MM.1S (cell line): Measurements from ENCODE around the gene SLC38A1.

Experiments
- DNase-seq: peaks from one replicate; pipeline ENCODE4 v3.0.0-alpha.2; 2015
- H2AFZ ChIP-seq: fragments of 300-600 bp; sonication (generic); 2 replicates; pipeline ENCODE4 v1.6.0; 2016; ENCODE audit warnings: antibody characterized with exemption, low read length
- H3F3A ChIP-seq: fragments of 300-600 bp; sonication (generic); 2 replicates; pipeline ENCODE4 v1.6.1; 2016; ENCODE audit warnings: mild to moderate bottlenecking, antibody characterized with exemption, low read length, moderate library complexity, mixed read lengths; ENCODE audit not compliant: insufficient read depth
- H3K27ac ChIP-seq: fragments of 300-600 bp; sonication (generic); 2 replicates; pipeline ENCODE4 v1.5.1; 2016; ENCODE audit warnings: mild to moderate bottlenecking, low read length
- H3K27me3 ChIP-seq: fragments of 300-600 bp; sonication (generic); replicated peaks from 2 replicates; pipeline ENCODE4 v1.6.0; 2016; ENCODE audit warnings: low read length; ENCODE audit not compliant: insufficient read depth
- H3K36me3 ChIP-seq: fragments of 300-600 bp; sonication (generic); replicated peaks from 2 replicates; pipeline ENCODE4 v1.6.1; 2016; ENCODE audit warnings: mild to moderate bottlenecking, low read length, mixed read lengths; ENCODE audit not compliant: insufficient read depth
- H3K4me1 ChIP-seq: fragments of 300-600 bp; sonication (generic); 2 replicates; pipeline ENCODE4 v1.6.1; 2016; ENCODE audit warnings: low read length, mixed read lengths
- H3K4me2 ChIP-seq: fragments of 300-600 bp; sonication (generic); 2 replicates; pipeline ENCODE4 v1.6.0; 2016; ENCODE audit warnings: low read depth, low read length
- H3K4me3 ChIP-seq: fragments of 300-600 bp; sonication (generic); 2 replicates; pipeline ENCODE4 v1.5.1; 2016; ENCODE audit warnings: low read length, mixed read lengths
- H3K79me2 ChIP-seq: fragments of 300-600 bp; sonication (generic); 2 replicates; pipeline ENCODE4 v1.6.1; 2016; ENCODE audit warnings: mixed run types, low read length, mixed read lengths
- H3K9ac ChIP-seq: fragments of 300-600 bp; sonication (generic); 2 replicates; pipeline ENCODE4 v1.6.1; 2016; ENCODE audit warnings: low read length, mixed read lengths
- H3K9me2 ChIP-seq: fragments of 300-600 bp; sonication (generic); replicated peaks from 2 replicates; pipeline ENCODE4 v1.6.1; 2016; ENCODE audit warnings: mild to moderate bottlenecking, low read length, mixed read lengths; ENCODE audit not compliant: insufficient read depth
- H3K9me3 ChIP-seq: fragments of 300-600 bp; sonication (generic); replicated peaks from 2 replicates; pipeline ENCODE4 v1.6.1; 2016; ENCODE audit warnings: mild to moderate bottlenecking, low read length, mixed read lengths; ENCODE audit not compliant: insufficient read depth
- H4K20me1 ChIP-seq: fragments of 300-600 bp; sonication (generic); 2 replicates; pipeline ENCODE4 v1.6.1; 2016; ENCODE audit warnings: mild to moderate bottlenecking, low read length, moderate library complexity, mixed read lengths; ENCODE audit not compliant: insufficient read depth
- CTCF ChIP-seq: fragments of 300-600 bp; sonication (generic); IDR thresholded peaks from 2 replicates; pipeline ENCODE4 v1.5.1; 2016; ENCODE audit warnings: antibody characterized with exemption, low read length, mixed read lengths
- EZH2 ChIP-seq: fragments of 300-600 bp; sonication (generic); optimal IDR thresholded peaks from 2 replicates; pipeline ENCODE3; 2017; ENCODE audit warnings: low read depth, mild to moderate bottlenecking, antibody characterized with exemption, low read length, mixed read lengths
- EZH2phosphoT487 ChIP-seq: fragments of 300-600 bp; sonication (generic); IDR thresholded peaks from 2 replicates; pipeline ENCODE4 v1.6.1; 2018; ENCODE audit warnings: antibody characterized with exemption, low read length

SLC38A1 gene

GRCh38 chr12:46223047-46223446 is 45.8 kb downstream of the SLC38A1 start:
- H3K9me2 ChIP-seq: no peaks in the 10 kb centered on the region
- TF ChIP-seq CTCF (no peak), EZH2phosphoT487 (no peak), EZH2 (no peak)
- 0 out of 2 replicates have a peak overlapping the region, but pooled peaks have one; percentile 16 for H3K4me2 ChIP-seq
- no peak for DNase-seq
- H3K9ac ChIP-seq: no peak overlapping the region
- no peak overlapping the region for H2AFZ ChIP-seq
- peaks cover 45% of the 10 kb centered on the region for H3K4me1 ChIP-seq
- no peak overlapping the region for H3K4me3 ChIP-seq
- H3K79me2 ChIP-seq: peaks cover 78% of the 10 kb centered on the region
- peaks cover 10% of the 10 kb centered on the region for H3K36me3 ChIP-seq
- peaks cover 25% of the 10 kb centered on the region for H3F3A ChIP-seq
- H3K27me3 ChIP-seq: no peaks in the 10 kb centered on the region
- H3K9me3 ChIP-seq: no peaks in the 10 kb centered on the region
- peak overlapping the region; percentile 8; the same call in 1 of the 2 replicates for H3K27ac ChIP-seq
- H4K20me1 ChIP-seq: 0 out of 2 replicates have a peak, but pooled peaks cover 6% of the 10 kb centered on the region

DNA sequence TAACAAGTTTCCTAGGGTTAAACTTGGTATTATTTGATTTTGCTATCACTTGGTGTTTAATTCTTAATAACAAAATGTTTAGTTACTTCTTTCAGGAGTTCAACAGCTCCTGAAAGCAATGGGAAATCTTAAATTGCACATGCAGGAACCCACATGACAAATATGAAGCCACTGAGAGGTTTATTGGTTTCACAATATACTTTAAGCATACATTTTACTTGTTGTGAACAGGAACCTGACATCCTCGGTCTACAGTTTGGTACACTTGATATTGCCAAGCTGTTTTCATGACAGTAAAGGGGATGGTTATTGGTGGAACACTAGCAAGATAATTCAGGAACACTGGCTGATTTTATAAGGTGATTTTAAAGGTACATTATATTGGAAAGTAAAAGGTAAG is 46.2 kb downstream of the SLC38A1 start:
- Histone ChIP-seq H4K20me1 (0 out of 2 replicates have a peak, but pooled peaks cover 2% of the 10 kb centered on the region), H2AFZ (no peak overlapping the region), H3K9me3 (no peaks in the 10 kb centered on the region), H3K36me3 (peaks cover 10% of the 10 kb centered on the region; the same call in 1 of the 2 replicates), H3K27me3 (no peaks in the 10 kb centered on the region), H3K4me1 (peaks cover 48% of the 10 kb centered on the region), H3F3A (peaks cover 29% of the 10 kb centered on the region), H3K4me3 (no peak overlapping the region), H3K79me2 (peaks cover 74% of the 10 kb centered on the region), H3K9ac (no peak overlapping the region), H3K27ac (peak overlapping the region; percentile 8; the same call in 1 of the 2 replicates), H3K4me2 (0 out of 2 replicates have a peak overlapping the region, but pooled peaks have one; percentile 16), H3K9me2 (no peaks in the 10 kb centered on the region)
- no peak for DNase-seq
- TF ChIP-seq CTCF: no peak
- TF ChIP-seq EZH2phosphoT487: no peak
- no peak for TF ChIP-seq EZH2

DNA sequence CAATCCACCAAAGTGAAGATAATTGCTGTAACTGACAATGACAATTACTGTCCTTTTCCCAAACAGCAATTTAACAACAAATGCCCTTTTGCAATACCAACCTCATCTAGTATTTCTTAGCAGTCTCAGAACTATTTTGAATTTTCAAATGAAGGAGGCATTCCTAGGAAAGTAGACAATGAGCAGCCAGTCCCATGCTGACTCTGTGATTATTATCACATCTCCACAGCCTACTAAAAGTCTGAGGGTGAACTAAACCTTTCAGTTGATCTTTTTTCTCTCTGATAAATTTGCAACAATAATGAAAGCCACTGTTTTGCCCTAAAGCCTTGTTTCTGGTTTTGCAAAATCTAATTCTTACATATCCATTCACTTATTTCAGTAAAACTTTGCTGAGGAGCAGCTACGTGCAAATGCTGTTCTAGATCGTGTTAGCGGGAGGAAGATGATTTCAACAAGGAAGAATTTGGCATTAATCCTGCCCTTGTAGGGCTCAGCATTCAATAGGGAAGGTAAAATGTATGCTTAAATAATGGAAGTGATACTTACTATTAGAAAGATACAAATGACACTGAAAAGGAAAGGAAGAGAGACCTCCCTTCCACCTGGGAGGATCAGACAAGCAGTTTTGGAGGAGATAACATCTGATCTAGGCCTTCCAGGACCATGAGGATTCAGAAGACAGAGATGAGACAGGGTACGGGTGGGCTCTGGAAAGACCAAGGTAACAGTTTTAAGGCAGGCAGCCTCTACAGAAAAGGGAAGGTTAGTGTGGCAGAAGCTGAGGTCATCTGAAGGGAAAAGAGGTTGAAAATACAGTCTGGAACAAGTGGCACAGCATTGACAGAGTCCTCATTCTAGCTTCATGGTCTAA is 47.4 kb downstream of the SLC38A1 start:
- H3K9ac ChIP-seq: no peak overlapping the region
- H3K9me2 ChIP-seq: no peaks in the 10 kb centered on the region
- TF ChIP-seq EZH2phosphoT487 (no peak), CTCF (no peak), EZH2 (no peak)
- DNase-seq: no peak
- H4K20me1 ChIP-seq: no peaks in the 10 kb centered on the region
- H3K79me2 ChIP-seq: peaks cover 73% of the 10 kb centered on the region
- H3F3A ChIP-seq: peaks cover 40% of the 10 kb centered on the region
- H3K4me1 ChIP-seq: peaks cover 59% of the 10 kb centered on the region
- H3K27ac ChIP-seq: no peak overlapping the region; the same call in 1 of the 2 replicates
- peaks cover 10% of the 10 kb centered on the region; the same call in 1 of the 2 replicates for H3K36me3 ChIP-seq
- no peak overlapping the region for H3K4me2 ChIP-seq
- no peaks in the 10 kb centered on the region for H3K27me3 ChIP-seq
- no peaks in the 10 kb centered on the region for H3K9me3 ChIP-seq
- H3K4me3 ChIP-seq: no peak overlapping the region
- H2AFZ ChIP-seq: no peak overlapping the region
